GM03348 (cell line): ENCODE measurements around the gene SOX5.

Experiments
- DNase-seq: peaks from one replicate; pipeline ENCODE4 v3.0.0; 2012; ENCODE audit warnings: low spot score

The SOX5 gene

DNA sequence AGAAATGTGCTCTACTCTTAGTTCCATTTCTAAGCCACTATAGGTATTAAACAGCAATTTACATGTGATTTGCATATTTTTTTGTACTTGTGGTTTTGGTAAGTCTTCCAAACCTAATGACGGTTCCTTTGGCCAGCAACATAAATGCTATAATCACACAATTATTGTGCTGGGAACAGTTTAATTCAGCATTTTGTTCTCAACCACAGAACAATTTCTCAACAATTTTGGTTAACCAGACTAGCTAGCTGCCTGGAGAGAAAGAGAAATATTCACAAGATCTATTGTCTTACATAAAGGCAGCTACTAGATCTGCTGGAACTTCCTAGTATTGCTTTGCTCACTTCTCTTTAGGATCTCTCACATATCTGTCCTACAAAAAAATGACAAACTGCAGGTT is 265.3 kb downstream of the SOX5 start:
- DNase-seq: no peak

DNA sequence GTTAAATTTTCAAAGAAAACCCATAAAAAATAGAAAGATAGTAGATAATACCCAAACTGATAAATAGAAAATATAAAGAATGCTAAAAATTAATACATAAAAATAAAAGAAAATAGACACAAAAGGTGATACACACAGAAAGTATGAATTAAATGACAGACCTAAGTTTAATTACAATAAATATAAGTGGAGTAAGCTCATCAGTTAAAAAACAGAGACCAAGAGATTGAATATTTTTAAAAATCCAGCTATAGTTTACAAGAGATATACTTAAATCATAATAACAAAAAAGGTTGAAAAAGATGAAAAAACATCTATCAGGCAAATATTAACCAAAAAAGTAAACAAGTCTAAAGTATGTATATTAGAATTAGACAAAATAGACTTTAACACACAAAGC is 268.2 kb downstream of the SOX5 start:
- DNase-seq: no peak

DNA sequence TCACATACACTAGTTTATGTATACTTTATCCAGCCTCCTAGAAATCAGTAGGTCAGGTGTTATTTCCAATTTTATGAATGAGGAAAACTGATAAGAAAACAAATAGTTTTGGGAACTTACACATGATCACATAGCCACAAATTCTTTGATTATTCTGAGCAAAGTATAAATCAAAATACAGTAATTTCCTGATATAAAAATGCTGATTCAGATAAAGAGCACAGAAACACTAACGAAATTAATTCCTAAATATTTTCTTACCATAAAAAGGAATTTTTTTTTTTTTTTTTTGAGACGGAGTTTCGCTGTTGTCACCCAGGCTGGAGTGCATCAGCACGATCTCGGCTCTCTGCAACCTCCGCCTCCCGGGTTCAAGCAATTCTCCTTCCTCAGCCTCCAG is 275.4 kb downstream of the SOX5 start:
- no peak for DNase-seq

DNA sequence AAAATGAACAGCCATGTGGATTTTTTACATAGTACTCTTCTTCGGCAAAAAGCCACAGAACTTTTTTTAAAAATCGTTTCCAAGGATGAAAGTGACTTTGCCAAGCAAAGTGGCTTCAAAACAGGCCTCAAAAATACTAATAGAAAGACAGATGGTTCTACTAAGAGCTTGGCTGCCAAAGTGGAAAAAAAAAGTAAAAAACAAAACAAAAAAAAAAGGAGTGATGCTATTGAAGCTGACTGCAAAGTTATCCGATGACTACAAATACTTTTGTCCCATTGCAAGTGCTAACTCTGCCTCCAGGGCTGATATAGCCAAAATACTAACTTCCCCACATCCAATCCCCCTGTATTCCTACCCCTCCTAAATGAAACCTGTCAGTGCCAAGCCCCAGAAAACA is 277.6 kb downstream of the SOX5 start:
- no peak for DNase-seq

DNA sequence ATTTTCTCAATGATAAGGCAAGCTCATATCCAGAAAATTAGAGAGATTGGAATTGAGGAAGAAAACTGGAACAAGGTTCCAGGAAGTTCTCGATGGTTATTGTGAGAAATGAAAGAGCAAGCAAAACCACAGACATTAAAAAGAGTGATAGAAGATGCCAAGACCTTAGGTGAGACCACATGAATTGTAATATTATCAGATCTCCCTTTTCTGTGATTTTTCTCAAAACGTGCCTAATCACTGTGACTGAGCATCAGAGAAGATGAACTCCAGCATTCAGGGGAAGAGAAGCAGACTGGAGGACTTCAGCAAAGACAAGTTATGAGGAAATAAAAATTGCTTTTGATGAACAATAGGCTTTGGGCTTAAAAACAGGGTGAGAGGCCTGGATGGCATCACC is 278.8 kb downstream of the SOX5 start:
- no peak for DNase-seq

DNA sequence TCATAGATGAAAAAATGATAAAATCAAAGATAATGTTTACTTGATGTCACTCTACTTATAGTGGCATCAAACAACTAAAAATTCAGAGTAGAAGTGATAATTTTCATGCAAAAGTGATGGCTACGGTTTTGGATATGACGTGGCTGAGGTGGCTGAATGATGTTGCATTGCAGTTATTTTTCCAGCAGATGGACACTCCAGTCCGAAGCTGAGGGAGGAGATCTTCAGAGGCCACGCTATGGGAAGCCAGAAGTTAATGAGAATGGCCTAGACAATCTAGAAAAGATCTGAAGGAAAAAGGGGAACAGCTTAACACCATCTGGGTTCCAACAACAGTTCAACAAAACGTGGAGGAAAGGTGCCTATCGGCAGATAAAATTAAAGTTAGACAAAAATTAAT is 279.8 kb downstream of the SOX5 start:
- DNase-seq: no peak

DNA sequence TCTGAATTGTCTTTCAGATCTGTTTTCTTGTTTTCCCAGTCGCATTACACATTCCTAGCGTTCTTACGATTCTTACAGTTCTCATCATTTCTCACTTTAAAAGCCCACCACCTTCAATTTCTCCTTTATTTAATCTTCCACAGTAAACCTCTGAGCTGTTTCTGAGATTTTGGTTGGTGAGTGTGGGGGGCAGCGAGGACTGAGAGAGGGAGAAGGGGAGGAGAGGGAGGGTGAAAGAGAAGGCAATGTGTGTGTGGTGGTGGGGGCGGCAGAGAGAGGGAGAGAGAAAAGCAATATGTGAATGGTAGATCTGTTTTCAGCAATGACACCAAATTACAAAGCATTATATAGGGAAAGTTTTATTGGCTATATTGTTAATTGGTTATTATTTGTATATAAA is 282.6 kb downstream of the SOX5 start:
- DNase-seq: no peak

DNA sequence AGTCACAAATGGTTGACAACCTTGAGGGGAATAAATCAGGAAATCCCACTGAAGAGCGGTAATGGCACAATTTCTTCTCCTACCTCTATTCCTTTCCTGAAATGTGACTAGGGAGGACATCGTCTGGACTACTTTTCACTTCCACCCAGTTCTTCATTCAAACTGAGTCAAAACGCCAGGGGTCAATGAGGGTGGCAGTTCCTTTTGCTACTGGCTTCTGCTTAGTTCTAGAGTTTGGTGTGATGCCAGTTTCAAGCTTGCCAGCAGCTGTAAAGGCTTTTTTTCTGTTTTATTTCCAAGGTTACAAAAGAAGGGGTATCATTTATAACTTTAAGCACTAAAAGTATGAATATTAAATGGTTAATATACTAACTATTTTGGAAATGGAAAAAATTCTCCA is 286.5 kb downstream of the SOX5 start:
- no peak for DNase-seq

DNA sequence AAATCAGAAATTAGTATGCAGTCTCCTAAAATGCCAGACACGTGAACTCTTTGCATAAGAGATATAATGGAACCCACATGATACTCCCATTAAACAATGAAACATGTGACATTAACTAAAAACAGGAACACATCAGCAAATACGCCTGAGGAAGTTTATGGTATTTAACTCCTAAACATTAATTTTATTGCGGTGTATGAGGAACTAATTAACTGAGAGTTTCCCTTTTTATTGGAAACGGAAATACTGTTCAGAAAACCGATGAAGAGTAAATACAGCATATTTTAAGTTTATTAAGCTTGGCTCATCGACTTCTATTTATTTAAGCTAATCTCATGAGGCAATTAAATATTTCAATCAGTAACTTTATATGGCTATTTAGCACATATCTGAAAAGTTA is 290.3 kb downstream of the SOX5 start:
- DNase-seq: no peak

DNA sequence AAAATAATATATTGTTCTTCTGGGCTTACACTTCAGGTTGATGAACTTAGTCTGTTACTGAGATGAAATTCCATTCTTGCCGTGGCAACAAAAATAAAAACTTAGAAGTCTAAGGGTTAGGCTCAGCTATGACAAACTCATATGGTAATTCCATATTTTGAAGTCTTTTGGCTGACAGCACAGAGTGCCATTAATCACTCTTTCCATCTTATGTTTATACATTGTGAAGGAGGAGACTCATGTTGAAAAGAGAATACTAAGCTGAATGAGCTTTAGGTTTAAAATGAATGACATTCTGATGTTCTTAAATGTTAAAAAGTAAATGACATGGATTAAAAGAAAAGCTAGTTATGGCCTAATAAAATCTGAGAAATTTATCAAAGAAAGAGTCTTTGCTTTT is 291.9 kb downstream of the SOX5 start:
- DNase-seq: no peak

DNA sequence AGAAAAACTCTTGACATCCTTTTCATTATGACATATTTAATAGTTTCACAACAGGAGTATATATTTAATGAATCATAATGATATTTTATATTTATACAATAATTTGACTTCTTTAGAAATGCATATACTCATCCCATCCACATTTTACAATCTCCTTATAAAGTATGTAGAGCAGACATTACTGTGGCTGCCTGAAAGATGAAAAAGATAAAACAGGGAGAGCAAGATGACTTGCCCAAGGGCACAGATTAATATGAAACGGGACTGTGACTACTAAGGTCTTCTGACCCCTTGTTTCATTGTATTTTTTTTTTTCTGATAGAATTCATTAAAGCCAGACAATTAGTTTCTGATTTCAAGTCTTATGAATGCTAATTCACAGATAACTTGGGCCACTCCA is 293.6 kb downstream of the SOX5 start:
- no peak for DNase-seq

DNA sequence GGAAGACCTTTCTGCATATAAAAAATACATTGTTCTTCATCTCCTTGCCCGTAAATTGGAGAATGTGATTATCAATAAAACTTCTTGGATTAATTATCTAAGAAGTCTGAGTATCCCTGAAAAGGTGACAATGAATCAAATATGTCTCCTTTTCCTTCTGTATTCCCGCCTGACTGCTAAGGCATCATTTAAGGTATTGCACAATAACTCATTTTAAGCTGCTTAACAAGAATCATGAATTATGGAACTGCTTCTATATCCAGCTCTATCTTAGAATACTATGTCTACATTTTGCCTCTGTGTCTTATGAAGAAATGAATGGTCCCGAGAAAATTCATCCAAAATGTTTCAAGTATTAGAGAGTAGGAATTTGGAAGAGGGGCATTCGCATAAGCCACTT is 294.4 kb downstream of the SOX5 start:
- no peak for DNase-seq

DNA sequence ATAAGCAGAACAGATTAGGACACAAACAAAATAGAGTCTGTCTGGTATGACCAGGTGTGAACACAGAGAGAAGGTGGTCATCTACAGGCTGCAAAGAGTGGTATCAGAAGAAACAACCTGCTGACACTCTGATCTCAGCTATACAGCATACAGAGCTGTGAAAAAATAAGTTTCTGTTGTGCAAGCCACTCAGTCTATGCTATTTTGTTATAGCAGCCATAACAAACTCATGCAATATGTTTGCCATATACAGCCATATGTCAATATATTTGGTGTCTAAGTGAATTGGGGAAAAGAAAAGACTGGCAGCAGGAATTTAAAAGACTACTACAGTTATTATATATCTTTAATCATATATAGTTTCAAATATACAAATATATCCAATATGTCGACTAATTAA is 300.9 kb downstream of the SOX5 start:
- DNase-seq: no peak

DNA sequence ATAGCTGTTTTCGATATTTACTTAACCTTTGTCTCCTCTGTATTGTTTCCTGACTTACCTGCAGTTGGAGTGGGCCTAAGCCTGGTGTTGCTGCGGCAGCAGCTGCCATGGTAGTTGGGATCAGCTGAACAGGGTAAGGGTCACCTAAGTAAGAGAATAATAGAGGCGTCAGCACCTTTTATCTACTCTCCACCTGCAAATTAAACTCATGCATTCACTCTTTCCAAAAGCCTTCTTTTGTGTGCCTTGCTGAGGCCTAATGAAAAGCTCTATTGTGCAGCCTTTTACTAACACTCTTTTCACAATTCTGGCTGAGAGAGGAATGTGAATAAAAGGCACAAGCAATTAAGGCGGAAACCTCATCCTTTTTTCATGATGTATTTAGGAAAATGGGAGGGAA is 308.7 kb downstream of the SOX5 start:
- no peak for DNase-seq

DNA sequence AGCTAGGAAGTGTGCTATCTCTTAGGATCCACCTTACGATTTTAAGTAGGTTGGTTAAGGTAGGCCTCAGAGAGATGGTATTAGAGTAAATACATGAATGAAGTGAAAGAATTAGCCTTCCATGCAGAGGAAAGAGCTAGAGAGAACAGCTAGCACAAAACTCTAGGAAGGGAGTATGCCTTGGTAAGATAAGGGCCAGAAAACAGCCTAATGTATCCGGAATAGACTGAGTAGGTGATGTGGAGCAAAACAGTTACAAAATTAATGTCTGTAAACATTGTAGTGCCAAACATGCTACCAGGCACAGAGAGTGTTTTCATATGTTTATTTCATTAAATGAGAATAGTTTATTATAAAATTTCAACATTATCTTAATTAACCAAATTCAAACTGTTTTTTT is 315.1 kb downstream of the SOX5 start:
- DNase-seq: no peak

DNA sequence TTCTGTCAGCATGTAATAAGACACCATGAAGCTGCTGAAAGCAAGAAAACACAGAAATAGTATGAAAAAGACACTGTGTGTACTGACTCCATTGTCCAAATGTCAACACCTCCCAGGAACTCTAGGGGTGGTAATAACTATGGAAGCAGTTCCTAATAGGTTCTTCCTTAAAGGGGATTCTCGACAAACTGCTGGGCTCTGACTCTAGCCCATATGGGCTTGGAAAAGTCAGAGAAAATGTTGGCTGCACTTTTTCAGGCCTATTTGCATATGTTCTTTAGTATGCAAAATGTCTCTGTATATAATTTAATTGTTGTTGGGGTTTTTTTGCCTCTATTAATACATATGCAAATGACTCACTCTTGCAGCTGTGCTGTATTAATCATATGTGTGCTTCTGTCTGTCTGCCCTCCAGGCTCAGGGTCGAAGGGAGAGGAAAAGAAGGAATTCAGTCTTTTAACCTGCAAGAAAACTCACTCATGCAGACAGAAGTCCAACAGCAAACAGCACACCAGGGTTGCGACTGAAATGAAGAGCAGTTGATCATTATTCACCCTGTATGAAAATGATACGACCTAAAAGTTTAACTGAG is 317.6 kb downstream of the SOX5 start:
- DNase-seq: no peak

DNA sequence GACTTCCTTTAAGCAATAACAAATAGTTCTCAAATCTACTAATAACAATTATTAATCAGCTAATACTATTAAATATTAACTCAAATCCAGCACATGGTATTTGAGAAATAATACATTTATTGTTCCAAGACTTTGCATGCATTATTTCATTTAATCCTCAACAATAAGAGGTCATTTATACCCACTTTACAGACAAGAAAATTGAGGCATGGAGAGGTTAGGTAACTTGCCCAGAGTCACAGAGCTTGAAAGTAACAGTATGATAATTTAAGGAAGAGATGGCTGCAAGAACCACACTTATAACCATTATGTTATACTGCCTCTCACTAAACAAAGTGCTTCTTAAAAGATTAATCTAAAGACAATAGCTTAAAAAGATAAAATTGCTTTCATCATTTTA is 318.9 kb downstream of the SOX5 start:
- no peak for DNase-seq

DNA sequence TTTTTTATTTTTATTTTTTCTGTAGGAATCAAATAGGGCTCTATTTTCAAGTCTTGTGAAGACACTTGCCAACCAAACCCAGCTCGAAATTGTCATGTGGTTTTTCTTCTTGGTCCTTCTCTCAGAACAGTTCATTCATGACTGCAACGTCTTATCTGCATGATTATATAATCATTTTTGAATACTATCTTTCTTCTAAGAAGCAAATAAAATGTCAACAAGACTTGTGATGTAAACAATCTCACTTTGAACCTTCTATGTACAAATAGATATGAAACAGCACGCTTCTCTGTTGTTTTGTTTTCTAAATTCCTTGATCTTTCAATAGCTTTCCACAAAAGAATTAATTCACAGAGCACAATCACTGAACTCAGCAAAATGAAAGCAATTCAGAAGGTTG is 320.7 kb downstream of the SOX5 start:
- DNase-seq: no peak

DNA sequence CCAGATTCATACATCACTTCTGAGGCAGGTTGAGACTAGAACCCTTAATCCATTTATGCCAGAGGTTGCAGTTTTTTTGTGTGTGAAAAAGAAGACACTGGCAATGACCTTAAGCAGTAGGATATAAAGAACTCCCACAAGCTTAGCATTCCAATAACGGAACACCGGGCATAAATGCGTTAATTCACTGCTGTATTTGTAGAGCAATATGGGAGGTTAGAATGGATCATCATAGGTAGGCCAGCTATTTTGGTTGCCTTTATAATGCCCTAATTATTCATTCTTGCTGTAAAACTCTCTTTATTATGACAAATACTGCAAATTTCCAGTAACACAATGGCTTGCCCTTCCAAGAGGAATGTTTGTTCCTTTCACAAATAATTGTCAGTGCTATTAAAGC is 322.7 kb downstream of the SOX5 start:
- DNase-seq: no peak

DNA sequence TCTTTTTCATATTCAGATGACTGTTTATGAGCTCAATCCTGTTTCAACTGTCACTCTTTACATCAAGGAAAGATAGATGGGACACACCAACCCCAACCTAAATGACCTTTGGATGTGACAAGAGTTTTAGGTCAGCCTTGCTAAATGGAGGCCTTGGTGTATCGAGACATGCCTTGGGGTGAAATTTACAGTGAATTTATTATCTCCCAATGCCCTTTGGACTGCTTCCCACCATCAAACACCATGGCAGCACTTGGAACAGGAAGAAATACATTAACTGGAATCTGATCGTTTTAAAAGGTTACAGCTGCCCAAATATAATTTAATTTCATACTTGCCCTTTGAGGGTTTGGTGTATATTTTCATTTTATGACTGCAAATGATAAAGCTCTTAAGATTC is 327.6 kb downstream of the SOX5 start:
- DNase-seq: no peak

DNA sequence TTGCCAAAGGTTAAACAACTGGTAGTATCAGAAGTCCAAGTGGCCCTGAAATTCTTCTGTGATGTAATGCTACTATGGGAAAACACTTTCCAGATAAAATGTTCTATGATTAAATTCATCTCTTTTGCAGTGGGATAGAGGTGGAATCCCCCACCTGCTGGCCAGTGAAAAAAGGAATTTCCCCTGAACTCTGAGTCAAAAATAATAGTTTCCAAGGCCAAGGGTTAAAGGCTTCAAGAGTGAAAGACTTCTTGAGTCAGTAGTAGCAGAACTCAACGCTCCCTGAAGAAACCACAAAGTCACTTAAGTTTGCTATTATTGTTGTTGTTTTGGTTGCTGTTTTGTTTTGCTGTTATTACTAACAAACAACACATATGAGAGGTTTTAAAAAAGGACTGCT is 330.8 kb downstream of the SOX5 start:
- DNase-seq: no peak

DNA sequence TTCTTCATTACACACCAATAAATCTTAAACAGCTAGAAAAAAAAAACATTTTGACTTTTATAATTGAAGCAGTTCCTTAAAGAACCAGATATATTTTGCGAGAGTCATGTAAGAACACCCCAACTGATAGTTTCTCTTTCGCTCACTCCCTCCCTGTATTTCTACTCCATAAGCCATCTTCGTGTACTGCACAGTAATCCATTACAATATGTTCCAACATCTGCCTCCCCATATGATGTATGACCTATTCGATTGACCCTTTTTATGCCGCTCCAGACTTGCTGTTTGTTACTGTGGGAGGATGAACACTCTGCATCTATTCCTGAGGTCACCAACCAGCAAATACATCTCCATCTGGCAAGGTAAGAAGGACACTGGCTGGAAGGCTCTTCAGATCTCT is 331.7 kb downstream of the SOX5 start:
- DNase-seq: no peak

DNA sequence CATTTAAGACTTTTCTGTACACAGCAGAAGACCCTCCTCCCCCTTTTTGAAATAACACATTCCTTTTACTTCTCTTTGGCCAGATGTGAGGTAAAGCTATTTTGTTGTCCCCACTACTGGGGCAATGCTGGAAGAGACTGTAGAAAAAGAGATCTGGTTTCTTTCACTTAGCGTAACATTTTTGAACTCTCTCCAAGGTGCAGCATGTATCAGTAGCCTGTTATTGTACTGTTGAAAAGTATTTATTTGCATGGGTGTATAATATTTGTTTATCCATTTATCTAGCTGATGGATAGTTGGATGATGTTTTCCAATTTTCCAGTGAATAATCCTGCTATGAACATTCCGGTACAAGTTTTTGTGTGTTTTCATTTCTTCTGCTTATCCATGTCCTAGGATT is 335.2 kb downstream of the SOX5 start:
- no peak for DNase-seq

DNA sequence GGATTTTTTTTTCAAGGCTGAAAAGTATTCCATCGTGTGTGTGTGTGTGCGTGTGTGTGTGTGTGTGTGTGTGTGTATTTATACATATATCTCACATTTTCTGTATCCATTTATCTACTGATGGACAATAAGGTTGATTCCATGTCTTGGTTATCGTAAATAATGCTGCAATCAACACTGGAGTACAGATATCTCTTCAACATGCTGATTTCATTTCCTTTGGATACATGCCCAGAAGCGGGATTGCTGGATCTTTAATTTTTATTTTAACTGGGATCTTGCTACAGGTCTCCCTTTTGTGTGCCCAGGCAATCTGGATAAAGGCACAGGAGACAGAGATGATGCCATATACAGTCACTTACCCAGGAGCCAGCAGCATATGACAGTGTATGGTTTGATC is 338.1 kb downstream of the SOX5 start:
- DNase-seq: no peak

DNA sequence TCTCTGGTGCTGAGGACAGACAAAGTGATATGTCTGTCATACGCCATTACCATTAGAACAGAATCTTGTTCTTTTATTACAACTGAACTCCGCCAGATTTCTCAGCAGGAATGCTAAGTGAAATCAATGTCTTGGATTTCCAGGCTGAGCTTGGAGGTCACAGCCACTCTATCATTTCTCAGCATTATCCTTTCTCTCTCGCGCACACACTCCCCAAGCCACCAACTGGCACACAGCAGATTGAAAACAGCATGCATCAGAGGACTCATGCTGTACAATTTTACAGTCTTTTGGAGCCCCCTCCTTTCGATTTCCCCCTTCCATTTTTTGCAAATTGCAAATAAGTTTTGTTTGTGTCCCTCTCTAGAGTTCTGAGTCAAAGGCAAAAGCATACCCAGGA is 348.6 kb downstream of the SOX5 start:
- DNase-seq: no peak
